Tibial artery (tissue), 4 donors: ENCODE measurements around the gene MYD88.

Experiments used
- DNase-seq, 2 donors: peaks; one replicate each; pipeline ENCODE4 v3.0.0-alpha.2; 2019
- H3K27ac ChIP-seq, 2 donors: fragments of 200-600 bp; sonication (generic) in 1 of 2; 1 replicate in 1 of 2; 2 replicates in 1 of 2; pipeline ENCODE4 v1.5.1; 2018 to 2019; ENCODE audit warnings: mild to moderate bottlenecking in 1 of 2
- H3K27me3 ChIP-seq, 2 donors: fragments of 200-600 bp; sonication (generic) in 1 of 2; one replicate each; pipeline versions ENCODE4 v1.5.1 to v1.6.0; 2016 to 2019
- H3K36me3 ChIP-seq, 3 donors: fragments of 200-600 bp; sonication (generic) in 2 of 3; one replicate each; pipeline ENCODE4 v1.5.1; 2016 to 2019; ENCODE audit warnings: mild to moderate bottlenecking in 2 of 3
- H3K4me1 ChIP-seq, 4 donors: fragments of 200-600 bp; sonication (generic) in 2 of 4; 1 replicate in 3 of 4; 2 replicates in 1 of 4; pipeline ENCODE4 v1.5.1; 2016 to 2019
- H3K4me3 ChIP-seq, 2 donors: fragments of 200-600 bp; sonication (generic) in 1 of 2; 1 replicate in 1 of 2; 2 replicates in 1 of 2; pipeline ENCODE4 v1.5.1; 2018 to 2019; ENCODE audit warnings: mild to moderate bottlenecking in 2 of 2
- H3K9me3 ChIP-seq, 3 donors: fragments of 200-600 bp; sonication (generic) in 1 of 3; one replicate each; pipeline ENCODE4 v1.5.1; 2016 to 2019
- intact Hi-C: fragments of 100-400 bp; cut with DNase I; formaldehyde crosslinking; loops from one replicate; pipeline ENCODE4 v1.15.0; 2023; ENCODE audit warnings: low total_unique reads
- TF ChIP-seq, protein P1 (sequence below), 2 experiments: fragments of 200-600 bp in 1 of 2; fragments of 450-650 bp in 1 of 2; IDR thresholded peaks; one replicate each; pipeline ENCODE4 v1.5.1; 2017 to 2019; ENCODE audit warnings: antibody characterized with exemption in 2 of 2, mild to moderate bottlenecking in 1 of 2, moderate library complexity in 1 of 2

The MYD88 gene

DNA sequence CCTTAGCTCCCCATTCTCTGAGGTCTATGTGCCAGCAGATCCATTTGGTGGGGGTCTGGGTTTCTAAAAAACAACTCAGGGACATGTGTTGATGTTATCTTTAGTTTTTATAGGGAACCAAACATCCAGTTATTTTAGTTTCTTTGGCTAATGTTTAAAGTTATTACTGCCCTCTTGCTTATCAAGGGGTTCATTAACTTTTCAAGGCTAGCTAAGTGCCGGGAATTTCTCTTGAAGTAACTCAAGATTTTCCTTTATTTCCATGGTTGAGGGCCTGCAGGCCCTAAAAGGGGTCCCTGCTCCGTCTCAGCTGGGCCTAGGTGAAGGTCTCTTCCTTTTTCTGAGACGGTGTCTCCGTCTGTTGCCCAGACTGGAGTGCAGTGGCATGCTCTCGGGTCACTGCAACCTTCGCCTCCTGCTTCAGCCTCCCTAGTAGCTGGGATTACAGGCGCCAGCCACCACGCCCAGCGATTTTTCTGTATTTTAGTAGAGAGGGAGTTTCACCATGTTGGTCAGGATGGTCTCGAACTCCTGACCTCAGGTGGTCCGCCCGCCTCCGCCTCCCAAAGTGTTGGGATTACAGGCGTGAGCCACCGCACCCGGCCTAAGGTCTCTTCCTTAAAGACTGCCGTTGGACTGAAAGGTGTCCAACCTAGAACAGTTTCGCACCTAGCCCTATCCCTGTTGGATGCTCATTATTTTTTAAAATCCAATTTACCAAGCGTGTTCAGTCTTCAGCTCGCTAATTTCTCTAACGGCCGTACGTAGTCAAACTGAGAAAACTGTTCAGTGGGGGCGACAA, 25.6 kb downstream of the MYD88 start:
- Histone ChIP-seq H3K4me3 (peak overlapping the region; percentile 67 to 98), H3K4me1 (peaks cover 0 to 31% (median 17%) of the 10 kb centered on the region in 4 donors), H3K36me3 (no peaks in the 10 kb centered on the region), H3K9me3 (no peaks in the 10 kb centered on the region), H3K27me3 (no peaks in the 10 kb centered on the region), H3K27ac (peak overlapping the region; percentile 92 to 97)
- TF ChIP-seq, protein P1, sequence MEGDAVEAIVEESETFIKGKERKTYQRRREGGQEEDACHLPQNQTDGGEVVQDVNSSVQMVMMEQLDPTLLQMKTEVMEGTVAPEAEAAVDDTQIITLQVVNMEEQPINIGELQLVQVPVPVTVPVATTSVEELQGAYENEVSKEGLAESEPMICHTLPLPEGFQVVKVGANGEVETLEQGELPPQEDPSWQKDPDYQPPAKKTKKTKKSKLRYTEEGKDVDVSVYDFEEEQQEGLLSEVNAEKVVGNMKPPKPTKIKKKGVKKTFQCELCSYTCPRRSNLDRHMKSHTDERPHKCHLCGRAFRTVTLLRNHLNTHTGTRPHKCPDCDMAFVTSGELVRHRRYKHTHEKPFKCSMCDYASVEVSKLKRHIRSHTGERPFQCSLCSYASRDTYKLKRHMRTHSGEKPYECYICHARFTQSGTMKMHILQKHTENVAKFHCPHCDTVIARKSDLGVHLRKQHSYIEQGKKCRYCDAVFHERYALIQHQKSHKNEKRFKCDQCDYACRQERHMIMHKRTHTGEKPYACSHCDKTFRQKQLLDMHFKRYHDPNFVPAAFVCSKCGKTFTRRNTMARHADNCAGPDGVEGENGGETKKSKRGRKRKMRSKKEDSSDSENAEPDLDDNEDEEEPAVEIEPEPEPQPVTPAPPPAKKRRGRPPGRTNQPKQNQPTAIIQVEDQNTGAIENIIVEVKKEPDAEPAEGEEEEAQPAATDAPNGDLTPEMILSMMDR (IDR thresholded peaks at IDR 0.05), result no peak
- no peak for DNase-seq
- intact Hi-C loops, result loop anchor here (2.0 to 10.0 kb wide), 4 partner anchors 25 to 309 kb away; partner anchors contain the start of genes DLEC1 and MYD88

DNA sequence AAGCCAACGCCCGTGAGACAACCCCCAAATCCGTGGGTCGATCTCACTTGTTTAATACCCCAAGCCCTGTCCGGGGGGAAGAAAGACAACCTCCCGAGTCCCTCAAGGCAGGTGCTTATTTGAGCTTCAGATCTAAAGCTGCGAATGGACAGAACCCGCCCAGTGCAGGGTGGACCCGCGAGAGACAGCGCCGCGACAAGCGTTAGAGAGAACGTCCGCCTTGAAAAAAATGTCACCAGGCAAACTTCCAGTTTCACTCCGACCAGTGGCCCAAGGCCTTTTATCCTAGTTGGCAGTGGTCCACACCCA, 26.1 kb downstream of the MYD88 start:
- peak overlapping the region; percentile 67 to 98 for H3K4me3 ChIP-seq
- H3K27ac ChIP-seq, result peak overlapping the region; percentile 92 to 97
- DNase-seq, result no peak
- intact Hi-C loops, result loop anchor here (2.0 to 10.0 kb wide), 4 partner anchors 26 to 310 kb away; partner anchors contain the start of genes DLEC1 and MYD88
- TF ChIP-seq, protein P1 (IDR thresholded peaks at IDR 0.05), result no peak
- no peaks in the 10 kb centered on the region for H3K27me3 ChIP-seq
- peaks cover 0 to 36% (median 21%) of the 10 kb centered on the region in 4 donors for H3K4me1 ChIP-seq
- H3K36me3 ChIP-seq, result no peaks in the 10 kb centered on the region
- no peaks in the 10 kb centered on the region for H3K9me3 ChIP-seq

DNA sequence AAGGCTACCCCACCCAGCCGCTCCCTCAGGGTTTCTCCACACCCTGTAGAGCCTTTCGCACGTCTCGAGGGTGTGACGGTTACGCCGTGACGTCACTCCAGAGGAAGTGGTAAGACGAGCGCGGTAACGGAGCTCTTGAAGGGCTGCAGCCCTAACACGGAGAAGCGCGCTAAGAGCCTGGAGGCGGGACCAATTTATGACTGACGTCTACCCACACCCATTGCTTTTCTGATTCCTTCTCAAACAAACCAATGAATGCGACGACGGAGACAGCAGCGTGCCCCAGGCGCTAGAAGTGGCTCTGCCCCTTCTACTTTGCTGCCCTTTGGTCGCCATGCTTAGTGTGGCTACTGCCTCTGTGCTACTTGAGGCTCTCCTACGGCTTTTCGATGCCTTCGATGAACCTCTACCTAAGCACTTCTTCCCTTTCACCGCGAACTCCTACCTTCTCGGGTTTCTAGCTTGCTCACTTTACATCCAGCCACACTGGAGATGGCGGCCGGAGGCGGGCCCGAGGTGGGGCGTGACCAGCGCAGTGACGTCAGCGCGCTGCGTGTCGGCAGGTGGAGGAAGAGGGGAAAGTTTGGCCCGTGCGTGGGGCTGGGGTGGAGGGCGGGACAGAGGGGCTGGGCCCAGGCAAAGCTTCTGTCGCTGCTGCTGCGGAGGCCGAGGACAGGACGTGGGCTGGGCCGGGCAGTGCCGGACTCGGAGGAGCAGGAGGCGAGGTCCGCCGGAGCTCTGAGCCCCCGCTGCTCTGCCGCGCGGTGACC, 26.7 kb downstream of the MYD88 start, which contains the start of gene OXSR1:
TSS of gene OXSR1 (plus strand) at position 586 of the 770 bp plus-strand sequence. CDS start 340 bp downstream, outside the sequence.
- TF ChIP-seq, protein P1 (IDR thresholded peaks at IDR 0.05), result no peak
- Histone ChIP-seq H3K36me3 (no peaks in the 10 kb centered on the region), H3K27ac (peak within 1 kb of the TSS; percentile 92 to 97), H3K4me1 (peaks cover 0 to 42% (median 22%) of the 10 kb centered on the region in 4 donors), H3K9me3 (no peaks in the 10 kb centered on the region), H3K4me3 (peak within 1 kb of the TSS; percentile 67 to 98), H3K27me3 (no peaks in the 10 kb centered on the region)
- intact Hi-C loops, result loop anchor here (2.0 to 10.0 kb wide), 4 partner anchors 26 to 310 kb away; partner anchors contain the start of genes DLEC1 and MYD88
- DNase-seq, result peak; percentile 99

DNA sequence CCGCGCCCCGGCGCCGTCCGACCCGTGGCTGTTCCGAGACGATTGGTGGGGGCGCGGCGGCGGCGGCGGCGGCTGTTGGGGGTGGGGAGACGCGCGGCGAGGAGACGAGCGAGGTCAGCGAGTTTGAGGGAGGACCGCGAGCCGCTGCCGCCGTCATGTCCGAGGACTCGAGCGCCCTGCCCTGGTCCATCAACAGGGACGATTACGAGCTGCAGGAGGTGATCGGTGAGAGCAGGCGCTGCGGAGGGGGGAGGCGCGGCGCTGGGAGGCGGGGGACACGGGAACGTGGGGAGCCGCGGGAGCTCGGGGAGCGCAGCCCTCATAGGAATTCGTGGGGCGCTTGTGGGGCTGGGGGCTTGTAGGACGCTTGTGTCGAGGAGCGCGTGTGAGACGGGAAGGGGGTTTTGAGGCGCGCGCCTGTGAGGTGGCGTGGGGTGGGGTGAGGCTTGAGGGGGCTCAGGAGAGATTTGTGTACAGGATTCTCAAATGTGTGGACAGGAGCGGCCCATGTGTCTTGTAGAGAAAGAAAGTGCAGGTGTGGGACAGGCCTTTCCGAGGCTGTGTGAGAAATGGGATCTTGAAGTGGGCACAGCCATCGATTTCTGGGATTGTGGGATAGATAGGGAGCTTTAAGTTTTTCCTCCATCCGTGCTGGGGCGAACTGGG, 27.4 kb downstream of the MYD88 start:
- peak overlapping the region; percentile 67 to 98 for H3K4me3 ChIP-seq
- TF ChIP-seq, protein P1 (IDR thresholded peaks at IDR 0.05), result no peak
- H3K36me3 ChIP-seq, result no peaks in the 10 kb centered on the region
- intact Hi-C loops, result loop anchor here (2.0 to 10.0 kb wide), 4 partner anchors 27 to 311 kb away; partner anchors contain the start of genes DLEC1 and MYD88
- peak overlapping the region; percentile 92 to 97 for H3K27ac ChIP-seq
- peaks cover 0 to 45% (median 22%) of the 10 kb centered on the region in 4 donors for H3K4me1 ChIP-seq
- peak; percentile 58 to 79 for DNase-seq
- H3K9me3 ChIP-seq, result no peaks in the 10 kb centered on the region
- no peaks in the 10 kb centered on the region for H3K27me3 ChIP-seq

DNA sequence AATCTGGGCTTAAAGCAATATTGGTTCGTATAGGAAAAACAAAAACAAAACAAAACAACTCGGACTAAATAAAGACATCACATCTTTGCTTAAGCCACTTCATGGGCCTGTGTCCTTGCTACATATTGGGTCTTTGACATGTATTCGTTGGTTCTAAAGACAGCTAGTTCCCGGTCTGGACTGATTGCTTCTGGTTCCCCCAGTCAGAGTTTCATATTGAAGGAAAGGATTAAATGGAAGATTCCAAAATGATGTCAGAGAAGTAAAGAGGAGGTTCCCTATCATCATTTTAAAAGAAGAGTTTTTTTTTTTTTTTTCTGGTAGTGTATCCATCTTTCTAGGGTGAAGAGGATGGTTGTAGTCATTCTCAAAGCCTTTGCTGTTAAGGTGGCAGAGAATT, 29.1 kb downstream of the MYD88 start:
- TF ChIP-seq, protein P1 (IDR thresholded peaks at IDR 0.05), result no peak
- Histone ChIP-seq H3K27ac (peak overlapping the region in 1 of 2 donors; percentile 2), H3K36me3 (no peaks in the 10 kb centered on the region), H3K9me3 (no peaks in the 10 kb centered on the region), H3K27me3 (no peaks in the 10 kb centered on the region), H3K4me3 (peak overlapping the region in 1 of 2 donors; percentile 67), H3K4me1 (peaks cover 0 to 61% (median 22%) of the 10 kb centered on the region in 4 donors)
- intact Hi-C loops, result loop anchor here (10.0 kb wide), 3 partner anchors 133 to 313 kb away; partner anchors contain the start of gene DLEC1
- DNase-seq, result no peak
